22Rv1 (cell line): ENCODE measurements around the gene FUT8.

Experiments used
- ZFX ChIP-seq: fragments of 450-650 bp; IDR thresholded peaks from 2 replicates; pipeline ENCODE4 v1.6.1; 2017; ENCODE audit warnings: antibody characterized with exemption, borderline replicate concordance
- TF ChIP-seq, protein P1 (sequence below): fragments of 450-650 bp; IDR thresholded peaks from 2 replicates; pipeline ENCODE4 v1.5.1; 2017; ENCODE audit warnings: mild to moderate bottlenecking

DNA sequence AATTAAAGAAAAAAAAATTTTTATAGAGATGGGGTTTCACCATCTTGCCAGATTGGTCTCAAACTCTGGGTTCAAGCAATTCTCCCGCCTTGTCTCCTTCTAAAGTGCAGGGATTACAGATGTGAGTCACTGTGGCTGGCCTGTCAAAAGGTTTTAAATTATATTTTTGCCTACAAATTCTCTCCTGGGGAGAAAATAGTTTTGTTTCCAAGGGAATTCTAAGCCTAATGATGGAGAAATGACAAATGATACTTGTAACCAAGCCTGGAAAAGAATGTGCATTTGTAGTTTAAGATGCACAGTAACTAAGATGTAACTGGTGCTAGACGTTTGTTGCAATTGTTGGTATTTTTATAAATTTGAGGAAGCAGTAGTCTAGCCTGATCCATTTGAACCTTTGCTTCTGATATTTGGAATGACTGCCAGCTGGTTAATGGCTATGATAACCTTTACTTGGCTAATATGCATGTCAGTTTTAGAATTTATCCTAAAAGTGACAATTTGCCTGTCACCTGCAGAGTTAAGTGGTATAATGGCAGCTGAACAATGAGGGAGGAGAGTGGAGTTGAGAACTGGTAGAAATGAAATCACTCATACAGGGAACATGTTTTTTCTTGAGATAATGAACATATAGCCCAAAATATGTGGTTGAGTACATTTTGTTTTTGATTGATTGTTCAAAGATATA is 148.0 kb downstream of the FUT8 start:
- TF ChIP-seq, protein P1, sequence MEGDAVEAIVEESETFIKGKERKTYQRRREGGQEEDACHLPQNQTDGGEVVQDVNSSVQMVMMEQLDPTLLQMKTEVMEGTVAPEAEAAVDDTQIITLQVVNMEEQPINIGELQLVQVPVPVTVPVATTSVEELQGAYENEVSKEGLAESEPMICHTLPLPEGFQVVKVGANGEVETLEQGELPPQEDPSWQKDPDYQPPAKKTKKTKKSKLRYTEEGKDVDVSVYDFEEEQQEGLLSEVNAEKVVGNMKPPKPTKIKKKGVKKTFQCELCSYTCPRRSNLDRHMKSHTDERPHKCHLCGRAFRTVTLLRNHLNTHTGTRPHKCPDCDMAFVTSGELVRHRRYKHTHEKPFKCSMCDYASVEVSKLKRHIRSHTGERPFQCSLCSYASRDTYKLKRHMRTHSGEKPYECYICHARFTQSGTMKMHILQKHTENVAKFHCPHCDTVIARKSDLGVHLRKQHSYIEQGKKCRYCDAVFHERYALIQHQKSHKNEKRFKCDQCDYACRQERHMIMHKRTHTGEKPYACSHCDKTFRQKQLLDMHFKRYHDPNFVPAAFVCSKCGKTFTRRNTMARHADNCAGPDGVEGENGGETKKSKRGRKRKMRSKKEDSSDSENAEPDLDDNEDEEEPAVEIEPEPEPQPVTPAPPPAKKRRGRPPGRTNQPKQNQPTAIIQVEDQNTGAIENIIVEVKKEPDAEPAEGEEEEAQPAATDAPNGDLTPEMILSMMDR: no peak
- TF ChIP-seq ZFX: no peak
